HL-60/S4 treated with retinoic acid at 250 ng/mL for 4 days and 3 days (cell line): ENCODE results near the gene RNF144A.
"Not testable (repeated sequence)": the region's sequence is repeated elsewhere in the genome, so short reads cannot be mapped to it uniquely, and the experiment has no call there.

Source experiments
- in situ Hi-C: fragments of 300-500 bp; cut with MboI; formaldehyde crosslinking; loops from 2 replicates; pipeline ENCODE4 v1.7.0; 2022; ENCODE audit warnings: low sequenced_read_pairs

RNF144A gene

DNA sequence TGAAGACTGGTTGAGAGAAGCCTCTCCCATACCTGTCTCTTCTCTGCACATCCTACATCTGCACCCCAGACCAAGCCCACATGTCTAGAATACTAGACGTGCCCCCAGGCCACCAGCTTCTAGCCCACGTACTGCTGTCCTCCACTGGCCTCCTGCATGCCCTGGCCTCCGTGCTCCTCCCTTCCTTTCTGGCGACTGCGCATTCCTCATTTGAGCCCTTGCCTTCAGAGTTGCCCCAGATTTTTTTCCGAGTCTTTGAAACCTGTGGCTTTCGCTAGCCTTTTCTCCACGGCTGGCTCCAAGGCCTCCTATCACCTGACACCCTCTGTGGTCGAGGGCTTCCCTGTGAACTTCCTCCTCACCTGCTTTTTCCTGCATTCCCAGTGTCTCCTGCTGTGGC lies 11.2 kb downstream of the RNF144A start:
- in situ Hi-C loops = no loop called here

DNA sequence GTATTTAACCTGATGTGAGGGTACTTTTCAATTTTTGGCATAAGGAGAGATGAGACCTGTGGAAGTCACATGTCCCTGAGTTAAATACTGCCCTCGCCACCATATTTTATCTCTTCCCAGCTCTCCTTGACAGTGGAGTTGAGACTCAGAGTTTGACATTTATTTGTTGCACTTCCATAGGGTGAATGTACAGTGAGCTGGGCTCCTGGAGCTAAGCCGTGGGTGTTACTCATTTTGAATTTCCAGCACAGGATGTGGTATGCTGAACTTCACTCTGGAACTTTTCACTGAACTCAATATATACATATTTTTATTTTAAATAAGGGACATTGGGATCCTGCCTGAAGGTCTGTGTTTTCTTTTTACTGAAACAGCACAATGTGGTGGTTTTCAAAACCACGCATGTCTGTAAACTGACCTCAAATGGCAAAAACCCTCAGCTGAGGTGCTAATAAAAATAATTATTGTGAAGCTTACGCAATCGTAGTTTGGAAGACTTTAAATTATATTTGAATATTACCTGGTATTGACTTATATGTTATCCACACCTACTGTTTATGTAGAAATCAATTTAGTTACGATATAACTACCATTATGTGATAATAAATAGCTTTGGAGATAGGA lies 12.1 kb downstream of the RNF144A start:
- in situ Hi-C loops = no loop called here

DNA sequence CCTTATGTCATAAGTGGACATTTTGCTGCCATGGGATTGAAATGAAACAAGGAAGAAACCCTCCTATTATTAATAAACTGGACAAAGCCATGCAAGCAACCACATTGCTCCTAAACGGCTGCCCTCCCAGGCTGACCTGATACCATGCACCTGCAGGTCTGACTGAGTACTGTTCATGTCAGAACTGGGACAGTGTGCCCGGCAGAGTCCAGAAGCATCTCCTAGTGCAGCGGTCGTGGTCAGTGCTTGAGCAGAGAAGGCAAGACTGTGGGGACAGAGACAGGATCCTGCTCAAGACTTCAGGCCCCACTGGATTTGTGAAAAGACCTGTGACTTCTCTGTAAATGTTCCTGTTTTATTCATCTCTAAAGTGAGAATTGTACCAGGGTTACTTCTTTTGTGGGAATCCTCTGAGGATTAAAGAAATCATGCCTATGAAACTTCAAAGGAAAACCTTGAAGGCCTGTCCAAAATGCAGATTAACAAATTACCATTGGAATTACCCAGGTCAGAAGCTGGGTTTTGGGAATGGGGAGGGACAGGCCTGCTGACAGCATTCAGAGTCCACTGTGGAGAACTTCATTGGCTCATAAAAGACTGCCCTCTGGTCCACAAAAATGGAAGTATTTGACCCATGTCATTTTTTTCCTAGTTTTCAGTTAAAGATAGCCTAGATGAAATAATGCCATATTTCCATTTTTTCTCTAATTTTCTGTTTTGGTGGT lies 13.9 kb downstream of the RNF144A start:
- in situ Hi-C loops = no loop called here

DNA sequence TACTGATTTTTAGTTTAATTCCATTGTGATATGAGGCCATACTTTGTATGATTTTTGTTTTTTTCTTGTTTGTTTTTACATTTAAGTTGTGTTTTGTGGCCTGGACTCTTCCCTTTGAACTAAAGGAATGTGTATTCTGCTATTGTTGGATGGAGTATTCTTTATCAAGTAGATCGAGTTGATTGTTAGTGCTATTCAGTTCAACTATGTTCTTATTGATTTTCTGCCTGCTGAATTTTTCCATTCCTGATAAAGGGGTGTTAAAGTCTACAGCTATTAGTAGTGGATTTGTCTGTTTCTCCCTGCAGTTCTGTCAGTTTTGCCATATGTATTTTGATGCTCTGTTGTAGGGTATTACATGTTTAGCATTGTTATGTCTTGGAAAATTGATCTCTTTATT lies 14.5 kb downstream of the RNF144A start:
- in situ Hi-C loops = no loop called here

DNA sequence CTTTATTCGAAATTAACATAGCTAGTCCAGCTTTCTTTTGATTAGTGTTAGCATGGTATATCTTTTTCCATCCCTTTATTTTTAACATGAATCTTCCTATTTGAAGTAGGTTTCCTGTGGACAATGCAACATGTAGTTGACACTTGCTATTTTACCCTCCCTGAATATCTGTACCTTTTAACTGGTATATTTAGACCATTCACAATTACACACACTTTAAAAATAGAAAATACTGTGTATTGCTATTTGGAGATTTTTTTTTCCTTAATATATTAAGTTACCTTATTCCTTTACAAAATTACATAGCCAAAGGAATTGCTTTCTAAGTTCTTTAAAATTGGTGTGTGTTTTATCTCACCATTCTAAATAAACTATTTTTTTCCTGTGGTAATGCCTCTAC lies 15.0 kb downstream of the RNF144A start:
- in situ Hi-C loops = no loop called here

DNA sequence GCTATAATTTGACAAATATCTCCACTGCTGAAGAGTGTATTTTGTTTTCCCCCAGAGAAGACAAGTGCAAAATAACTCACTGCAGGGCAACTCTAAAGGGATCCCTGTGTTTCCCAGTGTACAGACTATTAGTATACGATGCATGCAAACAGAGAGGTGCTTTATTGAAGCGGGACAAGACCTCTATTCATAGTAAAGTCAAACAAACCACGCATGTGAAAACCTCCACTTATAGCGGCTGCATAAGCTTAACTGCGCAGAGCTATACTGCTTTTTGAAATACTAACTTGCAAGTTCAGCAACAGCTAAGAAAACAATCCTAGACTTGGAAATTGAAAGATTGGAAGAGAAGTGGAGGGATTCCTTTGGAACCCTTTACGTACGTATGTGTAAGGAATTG lies 15.6 kb downstream of the RNF144A start:
- in situ Hi-C loops = no loop called here

DNA sequence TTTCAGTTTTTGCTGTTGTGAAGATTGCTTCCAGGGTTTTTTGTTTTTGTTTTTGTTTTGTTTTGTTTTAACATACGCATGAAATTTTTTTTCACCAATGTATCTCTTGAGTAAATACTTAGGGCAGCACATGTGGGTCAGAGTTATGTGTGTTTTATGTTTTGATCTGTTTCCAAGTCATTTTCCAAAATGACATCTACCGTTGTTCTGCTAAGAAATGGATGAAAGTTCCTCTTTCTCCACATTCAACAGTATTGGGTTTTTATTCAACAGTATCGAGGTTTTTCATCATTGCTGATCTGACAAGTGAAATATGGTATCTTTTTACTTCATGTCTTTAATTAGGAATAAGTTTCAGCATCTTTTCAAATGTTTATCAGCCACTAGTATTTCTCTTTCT lies 16.7 kb downstream of the RNF144A start:
- in situ Hi-C loops = no loop called here

DNA sequence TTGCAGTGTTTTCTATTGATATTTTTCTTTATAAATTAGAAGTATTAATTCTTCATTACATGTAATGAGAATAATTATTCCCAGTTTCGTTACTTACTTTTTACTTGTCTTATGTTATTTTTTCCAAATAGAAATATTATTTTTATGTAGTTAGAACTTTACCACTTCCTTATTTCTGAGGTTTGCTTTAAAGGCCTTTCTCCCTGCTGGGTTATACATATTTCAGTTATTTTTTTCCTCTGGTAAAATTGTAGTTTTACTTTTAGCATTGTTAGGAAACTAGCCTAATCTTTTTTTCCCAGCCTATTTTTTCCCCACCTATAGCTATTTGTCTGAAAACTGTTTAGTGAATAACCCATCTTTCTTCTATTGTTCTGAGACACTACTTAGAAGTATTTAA lies 17.1 kb downstream of the RNF144A start:
- in situ Hi-C loops = no loop called here

DNA sequence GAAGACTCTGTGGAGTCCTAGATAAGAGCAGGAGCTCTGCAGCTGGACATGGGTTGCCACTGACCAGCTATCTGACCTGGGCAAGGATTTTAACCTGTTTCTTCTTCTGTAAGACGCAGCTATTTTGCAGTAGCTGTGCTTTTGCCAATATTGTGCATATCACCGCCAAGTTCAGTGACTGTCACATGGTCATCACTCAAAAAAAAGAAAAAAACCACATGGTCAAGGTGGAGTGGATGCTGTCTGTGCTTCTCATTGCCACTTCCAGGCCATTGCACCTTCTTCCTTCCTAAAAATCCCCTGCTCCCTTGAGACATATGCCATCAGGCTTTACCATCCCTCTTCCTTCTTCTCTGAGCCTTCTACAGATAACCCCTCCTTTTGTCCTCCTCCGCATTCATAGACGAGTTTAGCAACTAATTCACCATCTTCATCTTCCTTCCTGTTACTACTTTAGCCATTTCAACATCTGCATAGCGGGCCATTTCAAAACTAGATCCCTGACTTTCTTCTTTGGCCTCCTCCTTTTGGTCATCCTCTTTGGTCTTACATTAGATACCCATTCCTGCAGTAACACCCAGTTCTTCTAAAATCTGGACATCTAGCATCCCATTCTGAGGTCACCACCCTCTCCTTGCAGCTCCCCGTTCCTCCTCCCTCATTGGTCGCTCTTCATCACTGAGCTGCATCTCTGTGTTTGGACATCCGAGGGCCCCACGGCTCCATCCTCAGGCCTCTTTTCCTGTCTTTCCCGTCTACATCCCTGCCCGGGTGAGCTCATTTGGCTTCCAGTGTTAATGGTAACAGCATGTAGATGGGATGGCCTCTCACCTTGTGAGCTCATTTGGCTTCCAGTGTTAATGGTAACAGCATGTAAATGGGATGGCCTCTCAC lies 17.8 kb downstream of the RNF144A start:
- in situ Hi-C loops = no loop called here

DNA sequence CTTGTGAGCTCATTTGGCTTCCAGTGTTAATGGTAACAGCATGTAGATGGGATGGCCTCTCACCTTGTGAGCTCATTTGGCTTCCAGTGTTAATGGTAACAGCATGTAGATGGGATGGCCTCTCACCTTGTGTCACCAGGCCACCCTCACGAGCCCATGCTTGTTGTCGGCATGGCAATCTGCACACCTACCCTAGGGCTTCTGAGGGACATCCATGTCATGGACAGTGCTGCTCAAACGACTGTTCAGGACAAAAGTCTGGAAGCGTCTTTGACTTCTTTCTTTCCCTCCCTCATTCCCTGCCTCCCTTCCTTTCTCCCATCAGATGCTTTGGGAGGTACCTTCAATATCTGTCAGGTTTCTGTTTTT lies 18.4 kb downstream of the RNF144A start:
- in situ Hi-C loops = not testable (repeated sequence)

DNA sequence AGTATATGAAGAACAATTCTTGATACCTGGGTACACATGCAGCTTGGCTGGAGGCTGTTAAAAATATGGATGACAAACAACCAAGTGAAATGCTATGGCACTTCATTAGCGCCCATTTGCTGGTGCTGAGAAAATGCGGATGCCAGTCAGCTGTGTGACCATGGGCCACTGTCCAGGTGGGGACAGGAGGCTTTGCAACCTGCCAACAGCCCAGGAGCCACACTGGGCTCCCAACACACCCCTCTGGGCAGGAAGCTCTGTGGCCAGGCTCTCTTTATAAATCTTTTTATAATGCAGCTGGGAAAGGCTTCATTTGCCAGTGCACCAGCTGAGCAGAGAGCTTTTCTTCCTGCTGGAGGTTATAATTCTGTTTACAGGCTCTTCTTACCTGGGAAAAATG lies 19.9 kb downstream of the RNF144A start:
- in situ Hi-C loops = no loop called here

DNA sequence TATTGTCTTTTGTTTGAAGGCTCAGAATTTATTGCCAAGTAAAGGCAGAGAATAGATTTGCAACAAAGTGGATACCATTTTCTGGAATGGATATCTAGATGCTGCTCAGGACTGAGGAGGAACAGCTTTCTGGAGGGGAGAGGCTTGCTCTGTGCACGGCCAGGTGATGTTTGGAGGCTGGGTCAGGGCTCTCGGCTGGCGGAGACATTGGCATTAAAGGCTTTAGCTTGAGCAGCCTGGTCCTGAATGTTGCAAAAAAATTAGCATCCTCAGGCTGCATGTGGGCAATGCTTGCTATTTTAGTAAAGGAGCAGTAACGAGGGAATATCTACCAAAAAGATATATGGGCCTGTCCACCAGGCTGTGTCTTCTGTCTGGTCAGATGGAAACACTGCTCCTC lies 20.4 kb downstream of the RNF144A start:
- in situ Hi-C loops = no loop called here

DNA sequence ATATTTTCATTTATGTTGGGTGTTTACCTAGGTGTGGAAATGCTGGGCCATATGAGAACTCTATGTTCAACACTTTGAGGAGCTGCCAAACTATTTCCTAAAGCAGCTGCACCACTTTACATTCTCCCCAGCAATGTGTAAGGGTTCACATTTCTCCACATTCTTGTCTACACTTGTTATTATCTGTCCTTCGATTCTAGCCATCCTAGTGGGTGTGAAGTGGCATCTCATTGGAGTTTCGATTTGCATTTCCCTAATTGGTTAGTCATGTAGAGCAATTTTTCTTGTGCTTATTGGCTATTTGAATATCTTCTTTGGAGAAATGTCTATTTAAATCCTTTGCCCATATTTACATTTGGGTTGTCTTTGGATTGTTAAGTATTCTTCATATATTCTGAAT lies 21.9 kb downstream of the RNF144A start:
- in situ Hi-C loops = no loop called here

DNA sequence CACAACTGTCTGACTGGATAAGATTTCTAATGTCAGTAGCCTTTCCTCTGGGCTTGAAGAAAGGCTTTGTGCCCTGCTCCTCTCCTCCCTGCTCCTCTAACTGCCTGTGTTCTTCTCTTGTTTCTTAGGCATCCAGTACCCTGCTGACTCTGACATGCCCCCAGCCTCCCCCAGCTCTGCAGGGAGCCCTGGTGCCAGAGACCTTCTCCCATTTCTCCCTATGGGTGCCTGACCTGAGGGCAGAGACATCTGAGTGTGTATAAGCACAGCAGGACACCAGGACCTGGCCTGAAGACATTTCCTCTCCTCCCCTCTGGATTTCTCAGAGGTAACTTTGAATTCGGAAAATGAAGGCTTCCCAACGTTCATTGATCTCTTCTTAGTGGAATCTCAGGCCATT lies 23.6 kb downstream of the RNF144A start:
- in situ Hi-C loops = no loop called here

DNA sequence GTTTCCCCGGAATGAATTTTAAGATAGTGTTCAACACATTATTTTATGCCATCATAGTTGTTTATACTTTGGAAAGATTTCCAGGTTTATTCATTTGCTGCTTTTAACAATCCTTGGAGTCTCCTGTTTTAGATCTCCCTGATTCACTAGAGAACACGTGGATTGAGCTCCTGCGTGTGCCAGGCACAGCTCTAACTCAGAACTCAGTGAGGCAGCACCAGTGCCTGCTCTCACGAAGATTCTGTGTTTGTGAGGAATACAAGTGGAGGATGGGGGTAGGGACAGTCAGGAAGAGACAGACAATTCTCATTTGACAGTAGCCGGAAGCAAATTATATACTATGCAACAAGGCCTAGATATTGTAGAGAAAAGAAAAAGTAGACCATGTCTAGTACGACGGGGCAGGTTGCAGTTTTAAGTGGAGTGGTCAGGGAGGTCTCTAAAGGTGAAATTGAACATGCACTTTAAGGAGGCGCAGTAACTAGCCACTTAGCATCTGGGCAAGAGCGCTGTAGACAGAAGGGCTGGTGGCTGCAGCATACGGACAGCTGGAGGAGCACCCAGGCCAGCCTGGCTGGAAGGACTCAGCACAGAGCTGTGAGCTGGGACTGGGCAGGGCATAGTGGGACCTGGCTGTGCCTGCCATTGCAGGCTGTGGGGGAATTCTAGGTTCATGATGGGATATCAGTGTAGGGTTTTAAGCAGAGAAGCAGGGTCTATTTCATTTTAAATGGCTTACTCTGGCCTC lies 24.3 kb downstream of the RNF144A start:
- in situ Hi-C loops = no loop called here

DNA sequence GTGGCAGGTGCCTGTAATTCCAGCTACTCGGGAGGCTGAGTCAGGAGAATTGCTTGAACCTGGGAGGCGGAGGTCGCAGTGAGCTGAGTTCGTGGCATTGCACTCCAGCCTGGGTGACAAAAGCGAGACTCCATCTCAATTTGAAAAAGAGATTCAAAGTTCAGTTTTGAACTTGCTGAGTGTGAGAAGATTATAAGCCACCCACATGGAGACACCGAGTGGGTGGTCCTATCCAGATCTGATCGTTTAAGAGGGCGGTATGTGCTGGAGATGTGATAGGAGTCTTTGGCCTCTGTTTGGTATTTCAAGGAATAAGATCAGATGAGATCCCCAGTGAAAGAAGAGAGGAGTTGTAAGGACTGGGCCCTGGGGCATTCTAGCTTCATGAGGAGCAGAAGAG lies 25.6 kb downstream of the RNF144A start:
- in situ Hi-C loops = no loop called here

DNA sequence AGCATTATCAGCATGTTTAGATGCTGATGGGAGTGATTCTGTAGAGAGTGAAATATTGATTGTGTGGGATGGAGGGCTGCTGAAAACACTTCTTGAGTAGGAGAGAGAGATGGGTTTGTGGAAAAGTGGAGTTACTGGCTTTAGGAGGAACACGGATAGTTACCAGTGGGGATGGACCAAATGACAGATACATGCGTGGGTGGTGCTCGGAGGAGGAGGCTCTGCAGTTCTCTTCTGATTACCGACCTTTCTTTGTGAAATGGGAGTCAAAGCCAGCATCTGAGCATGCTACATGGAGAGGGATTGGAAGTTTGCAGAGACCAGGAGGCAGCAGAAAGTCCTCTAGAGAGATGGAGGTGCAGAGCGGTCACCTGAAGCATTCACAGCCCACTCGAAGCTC lies 26.3 kb downstream of the RNF144A start:
- in situ Hi-C loops = no loop called here

DNA sequence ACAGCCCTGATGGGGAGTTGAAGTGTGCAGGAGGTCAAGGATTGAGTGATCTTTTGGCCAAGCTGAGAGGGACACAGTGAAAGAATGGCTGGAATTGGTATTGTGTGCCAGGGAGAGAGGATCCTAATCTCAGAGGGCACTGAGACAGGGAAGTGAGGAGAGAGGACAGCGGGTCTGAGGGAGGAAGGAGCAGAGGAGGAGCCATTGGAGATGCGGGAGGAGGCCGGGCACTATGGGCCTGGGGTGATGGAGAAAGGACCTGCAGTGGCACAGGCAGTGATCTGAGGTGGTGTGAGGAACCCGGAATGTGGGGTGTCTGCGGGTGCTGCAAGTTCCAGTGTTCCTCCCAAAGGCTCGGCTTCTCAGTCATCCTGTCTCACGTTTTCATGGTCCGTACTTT lies 26.8 kb downstream of the RNF144A start:
- in situ Hi-C loops = no loop called here

DNA sequence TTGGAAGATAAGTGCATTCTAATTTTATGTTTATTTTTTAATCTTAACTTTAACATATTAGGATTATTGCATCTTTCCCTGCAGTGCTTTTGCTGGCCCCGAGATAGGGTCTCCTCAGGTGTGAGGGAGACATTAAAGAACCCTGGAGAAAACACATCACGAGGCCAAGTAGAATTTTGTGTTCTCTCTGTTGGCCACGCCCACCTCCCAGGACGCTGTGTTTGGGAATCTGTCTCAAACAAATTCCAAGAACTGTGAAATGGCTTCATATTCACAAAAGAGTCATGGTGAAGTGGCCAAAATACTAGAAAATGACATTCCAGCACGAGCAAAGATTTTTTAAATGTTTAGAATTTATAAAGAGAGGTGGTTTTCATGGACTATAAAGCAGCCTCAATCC lies 27.3 kb downstream of the RNF144A start:
- in situ Hi-C loops = no loop called here

DNA sequence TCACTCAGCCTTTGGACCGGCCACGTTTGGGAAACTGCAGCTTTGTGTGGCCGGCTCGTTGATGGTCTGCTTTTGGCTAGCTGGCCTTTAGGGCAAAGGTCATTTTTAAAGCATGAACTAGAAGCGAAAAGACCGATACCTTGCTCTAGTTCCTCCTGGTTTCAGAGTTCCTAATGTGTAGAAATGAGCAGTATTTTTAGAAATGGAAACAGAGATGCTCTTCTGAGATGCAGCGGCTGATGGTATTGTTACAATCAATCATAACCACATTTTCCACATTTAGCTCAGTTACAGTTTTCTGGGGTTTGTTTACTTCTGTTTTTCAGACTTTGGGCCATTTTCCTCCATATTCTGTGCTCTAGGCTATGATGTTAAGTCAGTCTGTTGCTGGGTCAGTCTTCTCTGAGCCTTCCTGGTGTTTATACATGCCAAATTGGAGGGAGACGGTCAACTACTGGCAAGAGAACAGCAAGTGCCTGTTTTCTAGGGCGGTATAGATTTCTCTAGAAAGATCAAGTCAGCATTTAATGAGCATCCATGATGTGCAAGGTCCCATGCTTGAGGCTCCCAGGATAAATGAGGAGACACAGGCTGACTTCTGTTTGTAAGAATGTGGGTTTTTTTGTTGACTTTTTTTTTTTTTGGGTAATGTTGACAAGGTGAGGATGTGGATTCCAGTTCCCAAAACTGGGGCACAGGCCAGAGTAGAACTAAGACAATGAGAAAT lies 28.0 kb downstream of the RNF144A start:
- in situ Hi-C loops = no loop called here

DNA sequence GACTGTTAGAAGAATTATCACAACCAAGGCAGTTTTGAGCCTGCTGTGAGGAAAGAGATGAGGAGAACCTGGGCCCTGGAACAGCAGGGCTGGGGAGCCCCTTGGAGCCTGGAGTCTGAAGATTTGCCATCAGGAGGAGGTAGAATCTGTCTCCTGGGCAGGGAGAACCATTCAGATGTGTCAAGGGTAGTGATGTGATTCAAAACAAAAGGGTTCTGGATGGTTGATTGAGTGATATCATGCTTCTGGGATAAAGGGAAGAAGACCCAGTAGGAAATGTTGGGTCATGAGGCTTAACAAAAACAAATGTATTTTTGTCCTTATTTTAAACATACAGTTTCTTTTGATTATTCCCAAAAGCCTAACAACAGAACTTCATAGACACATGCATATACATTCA lies 28.6 kb downstream of the RNF144A start:
- in situ Hi-C loops = no loop called here
